HG03196 (cell line): Measurements from ENCODE around the gene ARHGAP11A.

Experiments
- ATAC-seq: cut with Tn5 transposase; IDR thresholded peaks from one replicate; pipeline ENCODE4 v1.9.1; 2021; ENCODE audit not compliant: unreplicated experiment

The ARHGAP11A gene

GRCh38 chr15:32652178-32652577, 36.9 kb downstream of the ARHGAP11A start:
- ATAC-seq, result no peak

GRCh38 chr15:32656091-32656490, 40.8 kb downstream of the ARHGAP11A start:
- no peak for ATAC-seq

- no peak for ATAC-seq
These were observed 41.2 kb downstream of the ARHGAP11A start for GRCh38 chr15:32656496-32656895.

- peak; percentile 51 for ATAC-seq
These were observed 42.0 kb downstream of the ARHGAP11A start for GRCh38 chr15:32657198-32657883.

- no peak for ATAC-seq
These were observed 42.6 kb downstream of the ARHGAP11A start for GRCh38 chr15:32657941-32658340.

- no peak for ATAC-seq
These were observed 44.2 kb downstream of the ARHGAP11A start for GRCh38 chr15:32659340-32660155.

GRCh38 chr15:32663671-32664070, 48.4 kb downstream of the ARHGAP11A start:
- no peak for ATAC-seq

- no peak for ATAC-seq
These were observed 49.5 kb downstream of the ARHGAP11A start for GRCh38 chr15:32664796-32665195.

- no peak for ATAC-seq
These were observed 52.0 kb downstream of the ARHGAP11A start for GRCh38 chr15:32667321-32667720.

GRCh38 chr15:32668942-32669341, 53.6 kb downstream of the ARHGAP11A start:
- no peak for ATAC-seq

GRCh38 chr15:32669896-32670611, 54.8 kb downstream of the ARHGAP11A start:
- ATAC-seq, result no peak

GRCh38 chr15:32670623-32671022, 55.3 kb downstream of the ARHGAP11A start:
- no peak for ATAC-seq

- no peak for ATAC-seq
These were observed 56.3 kb downstream of the ARHGAP11A start for GRCh38 chr15:32671339-32672325.

- no peak for ATAC-seq
These were observed 59.4 kb downstream of the ARHGAP11A start for GRCh38 chr15:32674681-32675080.

- ATAC-seq, result no peak
These were observed 60.2 kb downstream of the ARHGAP11A start for GRCh38 chr15:32675466-32675865.

- no peak for ATAC-seq
These were observed 60.9 kb downstream of the ARHGAP11A start for GRCh38 chr15:32676169-32676568.

GRCh38 chr15:32677238-32677750, 62.0 kb downstream of the ARHGAP11A start:
- no peak for ATAC-seq

- ATAC-seq, result no peak
These were observed 64.0 kb downstream of the ARHGAP11A start for GRCh38 chr15:32679298-32679690.

GRCh38 chr15:32682569-32682968, 67.3 kb downstream of the ARHGAP11A start:
- ATAC-seq, result no peak

- ATAC-seq, result no peak
These were observed 67.8 kb downstream of the ARHGAP11A start for GRCh38 chr15:32682977-32683630.
